Prostate gland (tissue), 2 donors: ENCODE data around the gene TRIM7. TPM values are rescaled to one million over a fixed set of nuclear protein-coding genes. Genes with fewer than 3 reads are reported as not detected.

Experiments used
- DNase-seq: peaks from one replicate; pipeline ENCODE4 v3.0.0-alpha.2; 2019; ENCODE audit warnings: low spot score
- H3K27ac ChIP-seq, 2 donors: fragments of 200-600 bp; sonication (generic); 2 replicates each; pipeline ENCODE4 v1.5.1; 2017 to 2019
- H3K27me3 ChIP-seq: fragments of 200-600 bp; sonication (generic); replicated peaks from 2 replicates; pipeline ENCODE4 v1.5.1; 2019; ENCODE audit not compliant: insufficient read depth
- H3K36me3 ChIP-seq, 2 donors: fragments of 200-600 bp; sonication (generic); 1 replicate in 1 of 2; 2 replicates in 1 of 2; pipeline versions ENCODE4 v1.5.1 to v1.8.1; 2017 to 2019
- H3K4me1 ChIP-seq: fragments of 200-600 bp; sonication (generic); replicated peaks from 2 replicates; pipeline ENCODE4 v1.5.1; 2019
- H3K4me3 ChIP-seq, 2 donors: fragments of 200-600 bp; sonication (generic); 2 replicates each; pipeline ENCODE4 v1.5.1; 2017 to 2019
- H3K9me3 ChIP-seq: fragments of 200-600 bp; sonication (generic); 2 replicates; pipeline ENCODE4 v1.5.1; 2017
- CTCF ChIP-seq, 4 experiments: fragments of 200-600 bp in 2 of 4; fragments of 450-650 bp in 2 of 4; sonication (generic) in 2 of 4; IDR thresholded peaks; 1 replicate in 3 of 4; 2 replicates in 1 of 4; pipeline ENCODE4 v1.5.1; 2016 to 2019; ENCODE audit warnings: antibody characterized with exemption in 4 of 4, mild to moderate bottlenecking in 2 of 4, moderate library complexity in 2 of 4
- POLR2A ChIP-seq: fragments of 450-650 bp; IDR thresholded peaks from one replicate; pipeline ENCODE4 v1.6.1; 2016; ENCODE audit warnings: antibody characterized with exemption, mild to moderate bottlenecking
- POLR2AphosphoS5 ChIP-seq: sonication (generic); formaldehyde crosslinking; IDR thresholded peaks from one replicate; pipeline ENCODE4 v1.6.1; 2017; ENCODE audit warnings: antibody characterized with exemption
- WGBS: methylation state at CpG from one replicate; pipeline ENCODE4 v1.1.5; 2018; 5-methylcytosine and 5-hydroxymethylcytosine counted together
- intact Hi-C: fragments of 100-400 bp; cut with DNase I; formaldehyde crosslinking; loops from one replicate; pipeline ENCODE4 v1.14.2; 2022
- total RNA-seq, 2 donors: library from RNA; depleted of rRNA; stranded (reverse); fragments of >200 nt; gene quantifications; one replicate each; pipeline ENCODE4 v1.1.0, GENCODE V29; 2016

TRIM7 gene
- total RNA-seq, 2 donors from 2014 or later = 4.5 to 6.4 TPM

GRCh38 chr5:181233088-181233800 is 28.2 kb upstream of the TRIM7 start:
- Histone ChIP-seq H3K4me3 (no peak overlapping the region), H3K27ac (no peak overlapping the region), H3K27me3 (no peaks in the 10 kb centered on the region), H3K9me3 (no peaks in the 10 kb centered on the region), H3K36me3 (peaks cover 18 to 21% of the 10 kb centered on the region in 2 donors), H3K4me1 (no peaks in the 10 kb centered on the region)
- 84% methylated on average over 16 of the region's 16 CpGs for WGBS
- intact Hi-C loops = no loop called here
- no peak for DNase-seq
- TF ChIP-seq POLR2AphosphoS5 = no peak
- no peak for TF ChIP-seq POLR2A
- TF ChIP-seq CTCF (IDR thresholded peaks at IDR 0.05) = no peak

- no peak overlapping the region for H3K4me3 ChIP-seq
- no peaks in the 10 kb centered on the region for H3K9me3 ChIP-seq
- DNase-seq = no peak
- H3K27me3 ChIP-seq = no peaks in the 10 kb centered on the region
- H3K4me1 ChIP-seq = no peaks in the 10 kb centered on the region
- TF ChIP-seq POLR2AphosphoS5 (no peak), CTCF (IDR thresholded peaks at IDR 0.05) (no peak), POLR2A (no peak)
- H3K36me3 ChIP-seq = peaks cover 12 to 14% of the 10 kb centered on the region in 2 donors
- WGBS = 58% methylated on average over 9 of the region's 18 CpGs
- H3K27ac ChIP-seq = no peak overlapping the region
- intact Hi-C loops = no loop called here
Observed at GRCh38 chr5:181232593-181232992, 27.6 kb upstream of the TRIM7 start.

GRCh38 chr5:181231432-181231831 is 26.4 kb upstream of the TRIM7 start:
- Histone ChIP-seq H3K9me3 (no peaks in the 10 kb centered on the region), H3K4me3 (no peak overlapping the region), H3K36me3 (peaks cover 1 to 5% of the 10 kb centered on the region in 2 donors), H3K4me1 (no peaks in the 10 kb centered on the region), H3K27me3 (no peaks in the 10 kb centered on the region), H3K27ac (no peak overlapping the region)
- 85% methylated on average over 7 of the region's 7 CpGs for WGBS
- intact Hi-C loops = no loop called here
- no peak for DNase-seq
- TF ChIP-seq CTCF (IDR thresholded peaks at IDR 0.05) (no peak), POLR2A (no peak), POLR2AphosphoS5 (no peak)

- WGBS = 85% methylated on average over 6 of the region's 6 CpGs
- no peak for DNase-seq
- H3K27me3 ChIP-seq = no peaks in the 10 kb centered on the region
- H3K9me3 ChIP-seq = no peaks in the 10 kb centered on the region
- intact Hi-C loops = no loop called here
- no peak for TF ChIP-seq POLR2AphosphoS5
- TF ChIP-seq CTCF (IDR thresholded peaks at IDR 0.05) = no peak
- no peak for TF ChIP-seq POLR2A
- no peak overlapping the region for H3K27ac ChIP-seq
- no peak overlapping the region for H3K4me3 ChIP-seq
- H3K36me3 ChIP-seq = peaks cover 0 to 5% of the 10 kb centered on the region in 2 donors
- H3K4me1 ChIP-seq = no peaks in the 10 kb centered on the region
Observed at GRCh38 chr5:181230551-181230950, 25.6 kb upstream of the TRIM7 start.

- Histone ChIP-seq H3K9me3 (no peaks in the 10 kb centered on the region), H3K4me1 (no peaks in the 10 kb centered on the region), H3K27me3 (no peaks in the 10 kb centered on the region), H3K4me3 (no peak overlapping the region), H3K36me3 (peaks cover 0 to 5% of the 10 kb centered on the region in 2 donors), H3K27ac (no peak overlapping the region)
- intact Hi-C loops = no loop called here
- WGBS = 90% methylated on average over 13 of the region's 13 CpGs
- no peak for DNase-seq
- TF ChIP-seq CTCF (IDR thresholded peaks at IDR 0.05) (no peak), POLR2AphosphoS5 (no peak)
Observed at GRCh38 chr5:181229996-181230395, 25.0 kb upstream of the TRIM7 start.
